Breast epithelium (tissue), 4 donors: ENCODE data around the gene KCTD19. TPM values are rescaled to one million over a fixed set of nuclear protein-coding genes. Genes with fewer than 3 reads are reported as not detected.
A peak's percentile ranks its signal among the peaks of the same experiment; 100 is the strongest.

Experiments
- DNase-seq, 2 donors: peaks; one replicate each; pipeline ENCODE4 v3.0.0-alpha.2; 2019; ENCODE audit warnings: low spot score in 2 of 2
- H3K27ac ChIP-seq, 2 donors: fragments of 200-600 bp; sonication (generic) in 1 of 2; one replicate each; pipeline ENCODE4 v1.5.1; 2016 to 2019; ENCODE audit warnings: mild to moderate bottlenecking in 1 of 2
- H3K27me3 ChIP-seq, 2 donors: fragments of 200-600 bp; sonication (generic) in 1 of 2; one replicate each; pipeline versions ENCODE4 v1.5.1 to v1.6.0; 2017 to 2019; ENCODE audit warnings: control low read depth in 1 of 2, mild to moderate bottlenecking in 1 of 2
- H3K36me3 ChIP-seq: fragments of 200-600 bp; one replicate; pipeline ENCODE4 v1.5.1; 2019
- H3K4me1 ChIP-seq, 2 donors: fragments of 200-600 bp; sonication (generic); one replicate each; pipeline ENCODE4 v1.5.1; 2016 to 2019; ENCODE audit warnings: control low read depth in 1 of 2
- H3K4me3 ChIP-seq, 3 donors: fragments of 200-600 bp; sonication (generic); 1 replicate in 2 of 3; 2 replicates in 1 of 3; pipeline ENCODE4 v1.5.1; 2016 to 2019; ENCODE audit warnings: mild to moderate bottlenecking in 3 of 3, moderate library complexity in 2 of 3
- H3K9me3 ChIP-seq, 2 donors: fragments of 200-600 bp; sonication (generic) in 1 of 2; one replicate each; pipeline ENCODE4 v1.5.1; 2016 to 2019; ENCODE audit warnings: control low read depth in 1 of 2
- POLR2A ChIP-seq: fragments of 450-650 bp; IDR thresholded peaks from one replicate; pipeline ENCODE4 v1.6.1; 2016; ENCODE audit warnings: antibody characterized with exemption, mild to moderate bottlenecking, moderate library complexity
- POLR2AphosphoS5 ChIP-seq, 3 donors: sonication (generic); formaldehyde crosslinking; IDR thresholded peaks; one replicate each; pipeline ENCODE4 v1.6.1; 2017; ENCODE audit warnings: antibody characterized with exemption in 3 of 3
- intact Hi-C: fragments of 100-400 bp; cut with DNase I; formaldehyde crosslinking; loops from one replicate; pipeline ENCODE4 v1.15.1; 2023; ENCODE audit warnings: low total_unique reads
- total RNA-seq, 3 donors: library from RNA; depleted of rRNA; stranded (reverse); fragments of >200 nt; gene quantifications; one replicate each; pipeline ENCODE4 v1.1.0, GENCODE V29; 2016
- TF ChIP-seq, protein P1 (sequence below), 3 donors: fragments of 450-650 bp; IDR thresholded peaks; one replicate each; pipeline ENCODE4 v1.5.1; 2016 to 2017; ENCODE audit warnings: antibody characterized with exemption in 3 of 3, mild to moderate bottlenecking in 3 of 3, moderate library complexity in 3 of 3

KCTD19 gene
- total RNA-seq, 3 donors from 2014 or later: 1.0 TPM; not detected in 2

DNA sequence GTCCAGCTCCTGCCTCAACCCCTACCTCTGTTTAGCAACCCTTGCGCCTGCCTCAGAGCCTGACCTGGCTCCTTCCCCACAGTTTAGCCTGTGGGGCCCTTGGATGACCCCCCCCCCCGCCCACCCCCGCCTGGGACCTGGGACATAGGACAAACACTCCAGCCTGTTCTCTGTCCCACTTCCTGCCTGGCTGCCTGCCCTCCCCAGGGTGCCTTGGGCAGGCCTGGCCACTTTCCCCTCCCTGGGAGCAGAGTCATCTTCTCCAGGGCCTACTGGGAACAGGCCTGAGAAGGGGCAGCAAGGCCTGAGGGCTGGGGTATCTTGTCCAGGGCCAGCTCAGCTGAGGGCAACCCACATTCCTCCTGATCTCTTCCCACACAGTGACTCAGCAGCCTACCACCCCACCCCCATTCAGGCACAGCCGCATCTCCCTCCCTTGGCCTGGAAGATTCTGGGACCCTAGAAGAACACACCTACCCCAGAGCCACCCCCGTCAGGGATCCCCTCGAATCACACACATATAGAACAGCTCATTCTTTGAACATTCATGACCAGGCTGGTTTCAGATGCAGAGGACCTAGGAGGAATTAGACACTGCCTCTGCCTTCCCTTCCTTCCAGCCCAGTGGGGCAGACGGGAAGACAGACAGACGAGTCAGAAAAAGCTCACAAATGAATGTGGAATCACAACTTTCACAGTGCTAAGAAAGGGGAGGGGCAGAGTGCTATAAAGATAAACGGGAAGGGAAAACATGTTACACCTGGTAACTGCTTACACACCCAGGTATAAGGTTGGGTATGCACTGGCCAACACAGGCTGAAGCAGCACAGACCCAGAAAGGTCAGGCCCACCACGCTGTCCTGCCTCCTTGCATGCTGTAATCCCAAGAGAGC lies 85.3 kb downstream of the KCTD19 start:
- peak overlapping the region; percentile 76 to 93 for H3K27ac ChIP-seq
- H3K4me3 ChIP-seq: no peak overlapping the region
- no peak for TF ChIP-seq POLR2A
- peak in 2 of 3 donors; percentile 24 to 50 for TF ChIP-seq POLR2AphosphoS5 (IDR thresholded peaks at IDR 0.05)
- intact Hi-C loops: no loop called here
- H3K27me3 ChIP-seq: no peaks in the 10 kb centered on the region
- H3K36me3 ChIP-seq: no peaks in the 10 kb centered on the region
- H3K4me1 ChIP-seq: peaks cover 16 to 37% of the 10 kb centered on the region in 2 donors
- DNase-seq: peak; percentile 87
- H3K9me3 ChIP-seq: no peaks in the 10 kb centered on the region

DNA sequence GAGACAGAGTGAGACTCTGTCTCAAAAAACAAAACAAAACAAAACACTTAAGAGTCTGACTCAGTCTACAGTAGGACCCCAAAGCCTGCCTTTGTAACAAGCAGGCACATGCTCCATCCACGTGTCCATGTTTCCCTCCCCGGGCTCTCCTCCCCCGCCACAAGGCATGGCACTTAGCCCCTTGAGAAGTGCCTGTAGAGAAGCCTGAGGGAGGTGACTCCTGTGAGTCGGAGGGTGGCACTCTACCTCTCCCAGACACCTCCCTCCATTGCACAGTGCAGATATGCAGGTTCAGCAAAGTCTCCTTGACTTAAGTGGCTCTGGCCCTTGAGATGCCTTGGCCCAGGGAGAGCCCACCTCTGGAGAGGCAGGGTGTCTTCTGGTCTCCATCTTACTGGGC lies 86.0 kb downstream of the KCTD19 start:
- no peaks in the 10 kb centered on the region for H3K36me3 ChIP-seq
- peak overlapping the region; percentile 76 to 93 for H3K27ac ChIP-seq
- H3K27me3 ChIP-seq: no peaks in the 10 kb centered on the region
- intact Hi-C loops: no loop called here
- H3K4me3 ChIP-seq: no peak overlapping the region
- peaks cover 16 to 37% of the 10 kb centered on the region in 2 donors for H3K4me1 ChIP-seq
- TF ChIP-seq POLR2A: no peak
- no peak for TF ChIP-seq POLR2AphosphoS5 (IDR thresholded peaks at IDR 0.05)
- TF ChIP-seq, protein P1, sequence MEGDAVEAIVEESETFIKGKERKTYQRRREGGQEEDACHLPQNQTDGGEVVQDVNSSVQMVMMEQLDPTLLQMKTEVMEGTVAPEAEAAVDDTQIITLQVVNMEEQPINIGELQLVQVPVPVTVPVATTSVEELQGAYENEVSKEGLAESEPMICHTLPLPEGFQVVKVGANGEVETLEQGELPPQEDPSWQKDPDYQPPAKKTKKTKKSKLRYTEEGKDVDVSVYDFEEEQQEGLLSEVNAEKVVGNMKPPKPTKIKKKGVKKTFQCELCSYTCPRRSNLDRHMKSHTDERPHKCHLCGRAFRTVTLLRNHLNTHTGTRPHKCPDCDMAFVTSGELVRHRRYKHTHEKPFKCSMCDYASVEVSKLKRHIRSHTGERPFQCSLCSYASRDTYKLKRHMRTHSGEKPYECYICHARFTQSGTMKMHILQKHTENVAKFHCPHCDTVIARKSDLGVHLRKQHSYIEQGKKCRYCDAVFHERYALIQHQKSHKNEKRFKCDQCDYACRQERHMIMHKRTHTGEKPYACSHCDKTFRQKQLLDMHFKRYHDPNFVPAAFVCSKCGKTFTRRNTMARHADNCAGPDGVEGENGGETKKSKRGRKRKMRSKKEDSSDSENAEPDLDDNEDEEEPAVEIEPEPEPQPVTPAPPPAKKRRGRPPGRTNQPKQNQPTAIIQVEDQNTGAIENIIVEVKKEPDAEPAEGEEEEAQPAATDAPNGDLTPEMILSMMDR (IDR thresholded peaks at IDR 0.05): no peak
- no peaks in the 10 kb centered on the region for H3K9me3 ChIP-seq
- DNase-seq: no peak

Other genes with a start within 250 kb of the KCTD19 start
- 10 to 100 TPM; 17.8 to 31.8 (median 27.1) TPM for gene PHAF1, start 216.8 kb downstream of the KCTD19 start, total RNA-seq
- gene B3GNT9, start 175.7 kb downstream of the KCTD19 start, total RNA-seq: 10 to 100 TPM in 2 of 3 donors, 1 to 10 TPM in 1; 7.8 to 13.3 (median 11.1) TPM
- 10 to 100 TPM; 35.1 to 42.6 (median 36.4) TPM for gene TRADD, start 166.8 kb downstream of the KCTD19 start, total RNA-seq
- 10 to 100 TPM; 19.5 to 60.0 (median 40.1) TPM for gene FBXL8, start 166.8 kb downstream of the KCTD19 start, total RNA-seq
- 100 to 1,000 TPM in 1 of 3 donors, 10 to 100 TPM in 2; 46.9 to 113 (median 62.5) TPM for gene HSF4, start 162.0 kb downstream of the KCTD19 start, total RNA-seq
- gene NOL3, start 156.2 kb downstream of the KCTD19 start, total RNA-seq: 10 to 100 TPM; 39.7 to 87.7 (median 45.9) TPM
- 10 to 100 TPM; 10.9 to 13.4 (median 11.6) TPM for gene MATCAP1, start 142.8 kb downstream of the KCTD19 start, total RNA-seq
- 1 to 10 TPM; 1.1 to 3.6 (median 2.2) TPM for gene EXOC3L1, start 136.6 kb downstream of the KCTD19 start, total RNA-seq
- 10 to 100 TPM; 74.1 to 86.9 (median 76.1) TPM for gene E2F4, start 134.6 kb downstream of the KCTD19 start, total RNA-seq
- 10 to 100 TPM in 2 of 3 donors, 1 to 10 TPM in 1; 1.1 to 35.0 (median 19.7) TPM for gene ELMO3, start 127.6 kb downstream of the KCTD19 start, total RNA-seq
- 10 to 100 TPM; 35.2 to 46.2 (median 44.2) TPM for gene TMEM208, start 99.6 kb downstream of the KCTD19 start, total RNA-seq
- gene FHOD1, start 79.3 kb downstream of the KCTD19 start, total RNA-seq: 10 to 100 TPM; 19.3 to 25.9 (median 22.6) TPM
- gene SLC9A5, start 77.8 kb downstream of the KCTD19 start, total RNA-seq: 1 to 10 TPM in 2 of 3 donors, under 1 TPM in 1; 0.96 to 2.3 (median 1.3) TPM
- gene PLEKHG4, start 47.2 kb downstream of the KCTD19 start, total RNA-seq: 10 to 100 TPM; 15.0 to 26.2 (median 19.8) TPM
- 1 to 10 TPM in 1 of 3 donors, under 1 TPM in 2; 0.16 to 3.3 (median 0.59) TPM for gene LRRC36, start 74 bp upstream of the KCTD19 start, total RNA-seq
- gene TPPP3, start 66.8 kb upstream of the KCTD19 start, total RNA-seq: 1 to 10 TPM; 1.3 to 6.9 (median 3.6) TPM
- 10 to 100 TPM; 17.4 to 20.3 (median 19.3) TPM for gene ZDHHC1, start 89.7 kb upstream of the KCTD19 start, total RNA-seq
- gene HSD11B2, start 104.4 kb upstream of the KCTD19 start, total RNA-seq: 10 to 100 TPM in 2 of 3 donors, under 1 TPM in 1; 0.32 to 66.9 (median 10.2) TPM
- gene ATP6V0D1, start 154.4 kb upstream of the KCTD19 start, total RNA-seq: 100 to 1,000 TPM; 101 to 122 (median 104) TPM
- gene AGRP, start 156.8 kb upstream of the KCTD19 start, total RNA-seq: not detected
- gene RIPOR1, start 202.1 kb upstream of the KCTD19 start, total RNA-seq: 10 to 100 TPM; 32.0 to 50.5 (median 33.4) TPM
- 10 to 100 TPM; 27.8 to 51.7 (median 38.0) TPM for gene CTCF, start 235.8 kb upstream of the KCTD19 start, total RNA-seq